GM12878 (cell line): ENCODE measurements around the gene IL1RL2. TPM values are rescaled to one million over a fixed set of nuclear protein-coding genes. Genes with fewer than 3 reads are reported as not detected.

Source experiments
- ATAC-seq: fragments of 200-7000 bp; cut with Tn5 transposase; 3 replicates; pipeline ENCODE4 v1.9.1; 2020; ENCODE audit warnings: mild to moderate bottlenecking, moderate library complexity
- BruUV-seq: library from RNA; stranded (reverse); fragments of 400-500 nt; replicated peaks from 2 replicates; lab custom pipeline; 2021; lab: Mats Ljungman, UMichigan
- CTCF ChIA-PET: fragments of 300-600 bp; sonication (Branson Sonifier 250); formaldehyde crosslinking; extraction: SDS; loops from one replicate; lab custom pipeline; 2021; ENCODE audit warnings: inconsistent platforms; lab: Yijun Ruan, JAX
- POLR2A ChIA-PET: fragments of 350-600 bp; formaldehyde crosslinking; extraction: SDS; loops from one replicate; lab custom pipeline; 2021; ENCODE audit warnings: inconsistent platforms; lab: Charles Lee
- RAD21 ChIA-PET: fragments of 300-600 bp; sonication (Branson Sonifier 250); formaldehyde crosslinking; loops from one replicate; lab custom pipeline; 2023; ENCODE audit warnings: antibody characterized with exemption; ENCODE audit not compliant: unreplicated experiment; lab: Charles Lee
- SMC1A ChIA-PET: fragments of 300-600 bp; sonication (Branson Sonifier 250); formaldehyde crosslinking; loops from one replicate; lab custom pipeline; 2023; ENCODE audit not compliant: unreplicated experiment, uncharacterized antibody; lab: Charles Lee
- DNase-seq: peaks from one replicate; pipeline ENCODE4 v3.0.0-alpha.2; 2011; ENCODE audit warnings: low read depth, low spot score
- FAIRE-seq: peaks from 3 replicates; lab custom pipeline; 2011; peaks lifted over from hg19 to GRCh38; lab: Jason Lieb, UNC
- H2AFZ ChIP-seq: 2 replicates; pipeline ENCODE4 v1.6.0; 2011; ENCODE audit warnings: low read depth, low read length, control low read depth; ENCODE audit not compliant: control insufficient read depth
- H3K27ac ChIP-seq: 2 replicates; pipeline ENCODE4 v1.5.1; 2011; ENCODE audit warnings: control low read depth; ENCODE audit not compliant: control insufficient read depth, insufficient read depth
- H3K27me3 ChIP-seq, 2 experiments: replicated peaks in 1 of 2; 2 replicates each; pipeline versions ENCODE4 v1.6.0 to v1.6.1; 2011; ENCODE audit warnings: low read length in 1 of 2; ENCODE audit not compliant: control insufficient read depth in 2 of 2, insufficient read depth in 2 of 2
- H3K36me3 ChIP-seq, 2 experiments: 2 replicates each; pipeline ENCODE4 v1.5.1; 2011; ENCODE audit warnings: low read length in 1 of 2; ENCODE audit not compliant: control insufficient read depth in 2 of 2, insufficient read depth in 2 of 2
- H3K4me1 ChIP-seq: 2 replicates; pipeline ENCODE4 v1.6.1; 2011; ENCODE audit warnings: mild to moderate bottlenecking, low read length, moderate library complexity, mixed read lengths; ENCODE audit not compliant: control insufficient read depth, insufficient read depth
- H3K4me2 ChIP-seq: 2 replicates; pipeline ENCODE4 v1.6.0; 2011; ENCODE audit warnings: control low read depth; ENCODE audit not compliant: control insufficient read depth, insufficient read depth
- H3K4me3 ChIP-seq: fragments of 200-600 bp; sonication (generic); 2 replicates; pipeline ENCODE4 v1.5.1; 2016
- H3K79me2 ChIP-seq: 2 replicates; pipeline ENCODE4 v1.6.0; 2011; ENCODE audit warnings: low read length; ENCODE audit not compliant: control insufficient read depth, insufficient read depth
- H3K9ac ChIP-seq: 2 replicates; pipeline ENCODE4 v1.8.0; 2011; ENCODE audit warnings: low read length, control low read depth, mixed read lengths; ENCODE audit not compliant: control insufficient read depth, insufficient read depth
- H3K9me3 ChIP-seq: replicated peaks from 3 replicates; pipeline ENCODE4 v1.5.1; 2011; ENCODE audit warnings: mild to moderate bottlenecking, low read length; ENCODE audit not compliant: control insufficient read depth, insufficient read depth
- H4K20me1 ChIP-seq: 2 replicates; pipeline ENCODE4 v1.6.0; 2011; ENCODE audit not compliant: control insufficient read depth, insufficient read depth
- ATF3 ChIP-seq: IDR thresholded peaks from 2 replicates; pipeline ENCODE4 v1.6.1; 2011; ENCODE audit warnings: low read depth, mild to moderate bottlenecking, low read length, moderate library complexity, borderline replicate concordance; ENCODE audit errors: extremely low read depth
- CHD2 ChIP-seq: IDR thresholded peaks from 2 replicates; pipeline ENCODE4 v1.6.1; 2011; ENCODE audit warnings: low read depth, low read length, improper control_type of control experiment, borderline replicate concordance
- EZH2 ChIP-seq: IDR thresholded peaks from 2 replicates; pipeline ENCODE4 v1.6.1; 2012; ENCODE audit warnings: low read depth, mild to moderate bottlenecking, control low read depth, inconsistent platforms, low read length, borderline replicate concordance; ENCODE audit not compliant: control insufficient read depth
- GATAD2B ChIP-seq: fragments of 450-650 bp; conservative IDR thresholded peaks from 2 replicates; pipeline ENCODE4 v1.6.1; 2017; ENCODE audit warnings: low read depth, mild to moderate bottlenecking, moderate library complexity
- JUND ChIP-seq: IDR thresholded peaks from 2 replicates; pipeline ENCODE4 v1.6.1; 2012; ENCODE audit warnings: low read depth, mild to moderate bottlenecking, low read length, improper control_type of control experiment, moderate library complexity
- MYB ChIP-seq: fragments of 150-350 bp; IDR thresholded peaks from 2 replicates; pipeline ENCODE4 v1.6.1; 2014; ENCODE audit warnings: mild to moderate bottlenecking, low read depth, low read length, borderline replicate concordance
- NKRF ChIP-seq: fragments of 450-650 bp; conservative IDR thresholded peaks from 2 replicates; pipeline ENCODE4 v1.6.1; 2017; ENCODE audit warnings: mild to moderate bottlenecking, moderate library complexity
- POLR2AphosphoS2 ChIP-seq: IDR thresholded peaks from 2 replicates; pipeline ENCODE4 v1.6.1; 2011; ENCODE audit warnings: low read depth, mild to moderate bottlenecking, low read length, improper control_type of control experiment, moderate library complexity
- RELB ChIP-seq: fragments of 450-650 bp; IDR thresholded peaks from 2 replicates; pipeline ENCODE4 v1.6.1; 2017; ENCODE audit warnings: low read depth, mild to moderate bottlenecking, moderate library complexity
- RFX5 ChIP-seq: IDR thresholded peaks from 2 replicates; pipeline ENCODE4 v1.6.1; 2011; ENCODE audit warnings: low read depth, low read length, improper control_type of control experiment
- SIX5 ChIP-seq: IDR thresholded peaks from 2 replicates; pipeline ENCODE4 v1.6.1; 2011; ENCODE audit warnings: mild to moderate bottlenecking, low read depth, low read length, moderate library complexity; ENCODE audit not compliant: severe bottlenecking
- ZBTB40 ChIP-seq: fragments of 450-650 bp; IDR thresholded peaks from 2 replicates; pipeline ENCODE4 v1.6.1; 2016; ENCODE audit warnings: mild to moderate bottlenecking, moderate library complexity, borderline replicate concordance
- WGBS: methylation state at CpG from one replicate; pipeline ENCODE4 v1.1.6; 2016; ENCODE audit warnings: low lambda C conversion rate; ENCODE audit not compliant: insufficient replicate concordance, insufficient coverage; ENCODE audit errors: missing lambda C conversion rate; 5-methylcytosine and 5-hydroxymethylcytosine counted together
- in situ Hi-C: fragments of 300-500 bp; cut with MboI; formaldehyde crosslinking; loops from 9 replicates; pipeline ENCODE4 v1.14.3; 2018; ENCODE audit warnings: mixed read lengths
- intact Hi-C: fragments of 100-400 bp; cut with micrococcal nuclease; formaldehyde crosslinking; loops from one replicate; pipeline ENCODE4 v1.14.2; 2022; ENCODE audit not compliant: unreplicated experiment
- polyA plus RNA-seq, 11 experiments: library from polyadenylated mRNA; depleted of rRNA in 4 of 11; unstranded in 6 of 11; stranded (reverse) in 5 of 11; fragments of >200 nt; fragmentation: Nextera tagmentation in 4 of 11; fragmentation: Illumina TruSeq in 1 of 11; extraction: Ambion mirVana in 4 of 11; extraction: Trizol in 1 of 11; gene quantifications; 1 replicate in 1 of 11; 2 replicates in 10 of 11; pipeline versions ENCODE4 v1.2.1 to v1.2.3, GENCODE V29; 2011 to 2016; ENCODE audit warnings: inconsistent platforms in 2 of 11, missing spikeins in 2 of 11, low read depth in 1 of 11
- total RNA-seq, 4 experiments: library from RNA; depleted of rRNA in 3 of 4; stranded (reverse); fragments of >200 nt in 3 of 4; fragmentation: Illumina TruSeq in 1 of 4; extraction: Trizol in 1 of 4; gene quantifications; 2 replicates each; pipeline versions ENCODE4 v1.2.1 to v1.2.3, GENCODE V29; 2013 to 2021

Gene IL1RL2
- total and polyA plus RNA-seq, 10 of the 15 experiments (the other 5 are each of a cell fraction or from before 2014, with no cell fraction given), result not detected

GRCh38 chr2:102179061-102179460, 7.8 kb upstream of the IL1RL2 start (continued):
- TF ChIP-seq JUND (no peak), MYB (no peak), ATF3 (no peak), EZH2 (no peak), POLR2AphosphoS2 (no peak)

- Histone ChIP-seq H3K36me3 (no peaks in the 10 kb centered on the region), H3K4me1 (no peaks in the 10 kb centered on the region), H4K20me1 (no peaks in the 10 kb centered on the region), H3K9me3 (no peaks in the 10 kb centered on the region), H3K27ac (no peak overlapping the region), H3K4me3 (no peak overlapping the region), H3K79me2 (no peaks in the 10 kb centered on the region), H3K9ac (no peak overlapping the region), H3K4me2 (no peak overlapping the region), H2AFZ (no peak overlapping the region), H3K27me3 (no peaks in the 10 kb centered on the region)
- DNase-seq (no peak), FAIRE-seq (no peak), ATAC-seq (no peak)
- 30% methylated on average over 2 of the region's 2 CpGs for WGBS
- POLR2A ChIA-PET, result no interaction called here
- RAD21 ChIA-PET, result no interaction called here
- BruUV-seq, result no TSS peak
- CTCF ChIA-PET, result interaction anchor here (1.2 to 1.6 kb wide), 2 partner anchors 56 to 61 kb away, joined by 3 to 4 read pairs; no protein-coding TSS in a partner anchor
- intact Hi-C loops (no loop called here), in situ Hi-C loops (no loop called here)
- SMC1A ChIA-PET, result interaction anchor here (3.0 kb wide), 1 partner anchor 60 kb away, joined by 14 read pairs; no protein-coding TSS in a partner anchor
- TF ChIP-seq SIX5, result no peak
- TF ChIP-seq NKRF, result no peak
- TF ChIP-seq RFX5, result no peak
- TF ChIP-seq GATAD2B, result no peak
- no peak for TF ChIP-seq ZBTB40
- TF ChIP-seq CHD2, result no peak
- no peak for TF ChIP-seq RELB
These were observed 6.8 kb upstream of the IL1RL2 start for GRCh38 chr2:102179788-102180686.
